Measurements from ENCODE around the gene RPL18A. TPM values are rescaled to one million over a fixed set of nuclear protein-coding genes. Genes with fewer than 3 reads are reported as not detected.

The RPL18A gene
- total RNA-seq, 2 experiments from 2014 or later = 3,663 to 3,679 TPM

DNA sequence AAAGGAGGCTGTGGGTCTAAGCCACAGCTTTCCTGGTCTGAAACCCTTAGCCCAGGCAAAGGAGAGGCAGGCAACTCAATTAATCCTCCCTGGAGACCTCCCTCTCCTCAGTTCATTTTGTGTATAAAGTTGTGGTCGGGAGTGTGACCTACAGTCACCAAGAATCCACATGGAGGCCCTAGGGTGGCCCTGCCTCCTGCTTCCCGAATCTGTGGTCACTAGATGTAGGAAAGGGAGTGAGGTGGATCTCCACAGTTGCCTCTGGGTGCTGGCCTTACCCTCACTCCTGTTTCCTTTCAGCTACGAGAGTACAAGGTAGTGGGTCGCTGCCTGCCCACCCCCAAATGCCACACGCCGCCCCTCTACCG lies 1.3 kb downstream of the RPL18A start:
- POLR2A ChIA-PET = interaction anchor here (0.7 to 8.7 kb wide), 20 partner anchors 10 to 455 kb away, joined by 3 to 143 read pairs (median 4); partner anchors contain the start of genes BST2, CCDC124, FCHO1 and JAK3
- CTCF ChIA-PET = interaction anchor here (0.7 to 11.7 kb wide), 5 partner anchors 11 to 136 kb away, joined by 3 to 194 read pairs (median 4); partner anchors contain the start of genes CCDC124 and SLC5A5
- H3K4me3 Mint-ChIP-seq = peak overlapping the region; percentile 82
- intact Hi-C loops (cut with micrococcal nuclease) = no loop called here
- TF ChIP-seq, protein P1, sequence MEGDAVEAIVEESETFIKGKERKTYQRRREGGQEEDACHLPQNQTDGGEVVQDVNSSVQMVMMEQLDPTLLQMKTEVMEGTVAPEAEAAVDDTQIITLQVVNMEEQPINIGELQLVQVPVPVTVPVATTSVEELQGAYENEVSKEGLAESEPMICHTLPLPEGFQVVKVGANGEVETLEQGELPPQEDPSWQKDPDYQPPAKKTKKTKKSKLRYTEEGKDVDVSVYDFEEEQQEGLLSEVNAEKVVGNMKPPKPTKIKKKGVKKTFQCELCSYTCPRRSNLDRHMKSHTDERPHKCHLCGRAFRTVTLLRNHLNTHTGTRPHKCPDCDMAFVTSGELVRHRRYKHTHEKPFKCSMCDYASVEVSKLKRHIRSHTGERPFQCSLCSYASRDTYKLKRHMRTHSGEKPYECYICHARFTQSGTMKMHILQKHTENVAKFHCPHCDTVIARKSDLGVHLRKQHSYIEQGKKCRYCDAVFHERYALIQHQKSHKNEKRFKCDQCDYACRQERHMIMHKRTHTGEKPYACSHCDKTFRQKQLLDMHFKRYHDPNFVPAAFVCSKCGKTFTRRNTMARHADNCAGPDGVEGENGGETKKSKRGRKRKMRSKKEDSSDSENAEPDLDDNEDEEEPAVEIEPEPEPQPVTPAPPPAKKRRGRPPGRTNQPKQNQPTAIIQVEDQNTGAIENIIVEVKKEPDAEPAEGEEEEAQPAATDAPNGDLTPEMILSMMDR (IDR thresholded peaks at IDR 0.05) = no peak
- H3K36me3 Mint-ChIP-seq (ENCODE audit: low read depth) = peaks cover 51% of the 10 kb centered on the region
- H3K27ac Mint-ChIP-seq = peak overlapping the region; percentile 97
- peaks cover 28% of the 10 kb centered on the region for H3K4me1 Mint-ChIP-seq (ENCODE audit: low read depth)
- H3K9me3 Mint-ChIP-seq = no peaks in the 10 kb centered on the region
- no peak for DNase-seq
- no peaks in the 10 kb centered on the region for H3K27me3 Mint-ChIP-seq
- no peak for ATAC-seq

DNA sequence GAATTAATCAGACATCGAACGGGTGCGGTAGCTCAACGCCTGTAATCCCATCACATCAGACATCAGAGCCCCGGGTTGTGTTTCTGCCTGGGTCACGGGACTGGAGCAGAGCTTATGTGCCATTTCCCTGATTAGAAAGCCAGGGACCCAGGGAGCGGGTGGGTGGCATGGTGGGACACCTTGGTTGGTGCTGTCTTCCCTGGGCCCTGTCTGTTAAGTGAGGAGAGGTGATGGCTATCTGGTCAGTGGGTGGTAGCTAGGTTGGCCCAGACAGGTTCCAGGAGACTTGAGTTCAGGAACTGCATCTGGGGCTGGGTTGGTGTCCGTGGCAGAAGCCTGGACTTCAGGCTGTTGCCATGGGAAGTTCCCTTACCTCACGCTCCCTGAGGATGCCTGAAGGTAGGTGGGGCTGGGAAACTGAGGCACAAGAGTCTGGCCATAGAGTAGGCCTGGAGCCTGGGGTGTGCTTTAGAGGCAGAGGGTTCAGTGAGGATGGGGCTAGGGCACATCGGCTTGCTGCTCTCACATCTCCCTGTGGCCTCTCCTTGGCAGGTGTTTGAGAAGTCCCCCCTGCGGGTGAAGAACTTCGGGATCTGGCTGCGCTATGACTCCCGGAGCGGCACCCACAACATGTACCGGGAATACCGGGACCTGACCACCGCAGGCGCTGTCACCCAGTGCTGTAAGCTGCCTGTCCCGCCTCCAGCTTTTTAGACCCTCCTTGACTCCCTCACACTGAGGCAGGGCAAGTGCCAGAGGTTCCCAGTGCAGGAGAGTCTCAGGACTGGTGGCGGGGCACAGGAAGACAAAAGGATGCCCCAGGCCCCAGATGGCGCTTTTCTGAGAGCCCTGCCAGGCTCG lies 2.1 kb downstream of the RPL18A start:
- Mint-ChIP-seq H3K27me3 (no peaks in the 10 kb centered on the region), H3K36me3 (ENCODE audit: low read depth) (peaks cover 51% of the 10 kb centered on the region), H3K4me1 (ENCODE audit: low read depth) (peaks cover 28% of the 10 kb centered on the region), H3K27ac (peak overlapping the region; percentile 97), H3K4me3 (peak overlapping the region; percentile 82), H3K9me3 (no peaks in the 10 kb centered on the region)
- ATAC-seq (no peak), DNase-seq (no peak)
- ChIA-PET CTCF (interaction anchor here (1.1 to 11.7 kb wide), 3 partner anchors 16 to 197 kb away, joined by 3 to 194 read pairs (median 3); partner anchors contain the start of gene CCDC124), POLR2A (interaction anchor here (0.8 to 8.7 kb wide), 12 partner anchors 9 to 456 kb away, joined by 3 to 143 read pairs (median 4); partner anchors contain the start of genes BST2, CCDC124, JAK3 and SLC5A5)
- intact Hi-C loops (cut with micrococcal nuclease) = no loop called here
- TF ChIP-seq, protein P1 (IDR thresholded peaks at IDR 0.05) = no peak

DNA sequence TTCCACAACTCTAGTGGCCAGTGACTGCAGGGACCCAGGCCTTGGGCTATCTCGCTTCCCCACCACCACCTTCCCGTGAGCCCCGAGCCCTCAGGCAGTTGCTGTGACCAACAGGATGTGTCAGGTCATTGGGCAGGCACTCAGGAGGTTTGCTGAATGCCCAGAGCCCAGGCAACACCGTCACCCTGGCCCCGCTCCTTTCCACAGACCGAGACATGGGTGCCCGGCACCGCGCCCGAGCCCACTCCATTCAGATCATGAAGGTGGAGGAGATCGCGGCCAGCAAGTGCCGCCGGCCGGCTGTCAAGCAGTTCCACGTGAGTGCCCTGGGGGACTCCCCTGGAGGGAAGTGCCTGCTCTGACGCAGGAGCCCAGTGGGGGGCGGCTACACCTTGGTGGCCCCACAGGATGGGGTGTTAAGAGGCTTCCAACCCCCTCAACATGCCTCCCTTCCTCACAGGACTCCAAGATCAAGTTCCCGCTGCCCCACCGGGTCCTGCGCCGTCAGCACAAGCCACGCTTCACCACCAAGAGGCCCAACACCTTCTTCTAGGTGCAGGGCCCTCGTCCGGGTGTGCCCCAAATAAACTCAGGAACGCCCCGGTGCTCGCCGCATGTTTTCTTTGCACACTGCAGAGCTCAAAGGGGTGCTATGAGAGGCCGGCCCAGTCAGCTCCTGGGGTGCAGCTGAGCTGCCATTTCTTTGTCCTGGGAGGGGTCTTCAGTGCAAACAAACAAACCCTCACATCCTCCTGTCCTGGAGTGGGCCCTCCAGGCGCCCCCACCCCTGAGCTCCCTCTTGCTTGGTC lies 3.2 kb downstream of the RPL18A start:
- Mint-ChIP-seq H3K27ac (peak overlapping the region; percentile 97), H3K9me3 (no peaks in the 10 kb centered on the region), H3K27me3 (no peaks in the 10 kb centered on the region), H3K4me3 (peak overlapping the region; percentile 82), H3K4me1 (ENCODE audit: low read depth) (peaks cover 28% of the 10 kb centered on the region), H3K36me3 (ENCODE audit: low read depth) (peaks cover 51% of the 10 kb centered on the region)
- no peak for DNase-seq
- intact Hi-C loops (cut with micrococcal nuclease) = no loop called here
- TF ChIP-seq, protein P1 (IDR thresholded peaks at IDR 0.05) = no peak
- CTCF ChIA-PET = interaction anchor here (1.2 to 3.4 kb wide), 2 partner anchors 70 to 196 kb away, joined by 3 to 18 read pairs; partner anchors contain the start of gene CCDC124
- no peak for ATAC-seq
- POLR2A ChIA-PET = interaction anchor here (0.5 to 8.7 kb wide), 9 partner anchors 8 to 137 kb away, joined by 3 to 143 read pairs (median 5); partner anchors contain the start of genes CCDC124, JAK3 and SLC5A5

DNA sequence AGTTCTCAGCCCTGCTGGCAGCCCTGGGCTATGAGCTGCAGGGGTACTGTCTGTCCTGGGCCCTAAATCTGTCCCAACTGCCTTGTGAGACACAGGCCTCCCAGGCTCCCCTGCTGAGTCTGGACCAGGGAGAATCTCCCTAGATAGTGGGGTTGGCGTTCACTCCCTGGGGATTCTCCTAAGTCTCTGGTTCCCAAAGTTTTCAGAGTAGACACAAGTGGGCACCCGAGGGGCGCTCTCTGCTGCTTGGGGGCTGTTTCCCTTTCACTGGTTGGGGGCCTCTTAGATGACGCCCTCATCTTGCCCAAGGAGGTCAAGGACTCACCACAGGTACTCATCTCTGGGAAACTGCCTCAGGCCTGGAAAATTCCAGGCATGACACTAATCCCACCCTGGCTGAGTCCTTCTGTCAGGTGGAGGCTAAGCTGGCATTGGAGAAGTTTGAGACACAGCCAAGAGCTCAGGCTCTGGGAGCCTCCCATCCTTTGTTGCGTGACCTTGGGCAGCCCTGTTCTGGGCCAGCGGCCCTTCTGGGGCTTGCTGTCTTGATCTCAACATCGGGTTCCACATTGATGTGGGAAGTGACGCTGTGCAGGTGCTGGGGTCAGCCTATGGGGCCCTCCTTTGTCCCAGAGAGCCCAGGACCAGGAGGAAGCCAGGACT lies 3.9 kb downstream of the RPL18A start:
- ChIA-PET POLR2A (interaction anchor here (0.5 to 8.7 kb wide), 10 partner anchors 7 to 144 kb away, joined by 3 to 143 read pairs (median 6); partner anchors contain the start of genes CCDC124, JAK3 and SLC5A5), CTCF (interaction anchor here (3.4 kb wide), 1 partner anchor 69 kb away, joined by 18 read pairs; the partner anchor contains the start of gene CCDC124)
- H3K4me1 Mint-ChIP-seq (ENCODE audit: low read depth) = peaks cover 28% of the 10 kb centered on the region
- H3K27ac Mint-ChIP-seq = peak overlapping the region; percentile 70
- DNase-seq (no peak), ATAC-seq (no peak)
- H3K27me3 Mint-ChIP-seq = no peaks in the 10 kb centered on the region
- intact Hi-C loops (cut with micrococcal nuclease) = no loop called here
- H3K9me3 Mint-ChIP-seq = no peaks in the 10 kb centered on the region
- peak overlapping the region; percentile 41 for H3K4me3 Mint-ChIP-seq
- TF ChIP-seq, protein P1 (IDR thresholded peaks at IDR 0.05) = no peak
- H3K36me3 Mint-ChIP-seq (ENCODE audit: low read depth) = peaks cover 51% of the 10 kb centered on the region

All from activated CD8-positive, alpha-beta T cell treated with anti-CD3 and anti-CD28 coated beads for 36 hours (primary cell).